Gastrocnemius medialis (tissue), 4 donors: ENCODE results near the gene ESPN.

Source experiments
- POLR2A ChIP-seq, 2 donors: fragments of 450-650 bp; IDR thresholded peaks; one replicate each; pipeline ENCODE4 v1.6.1; 2017; ENCODE audit warnings: antibody characterized with exemption in 2 of 2, mild to moderate bottlenecking in 2 of 2, moderate library complexity in 2 of 2
- TF ChIP-seq, protein P1 (sequence below), 5 experiments: fragments of 450-650 bp in 3 of 5; fragments of 200-600 bp in 2 of 5; sonication (generic) in 2 of 5; IDR thresholded peaks in 4 of 5; conservative IDR thresholded peaks in 1 of 5; 1 replicate in 4 of 5; 2 replicates in 1 of 5; pipeline ENCODE4 v1.5.1; 2016 to 2019; ENCODE audit warnings: antibody characterized with exemption in 5 of 5, mild to moderate bottlenecking in 3 of 5, moderate library complexity in 3 of 5

DNA sequence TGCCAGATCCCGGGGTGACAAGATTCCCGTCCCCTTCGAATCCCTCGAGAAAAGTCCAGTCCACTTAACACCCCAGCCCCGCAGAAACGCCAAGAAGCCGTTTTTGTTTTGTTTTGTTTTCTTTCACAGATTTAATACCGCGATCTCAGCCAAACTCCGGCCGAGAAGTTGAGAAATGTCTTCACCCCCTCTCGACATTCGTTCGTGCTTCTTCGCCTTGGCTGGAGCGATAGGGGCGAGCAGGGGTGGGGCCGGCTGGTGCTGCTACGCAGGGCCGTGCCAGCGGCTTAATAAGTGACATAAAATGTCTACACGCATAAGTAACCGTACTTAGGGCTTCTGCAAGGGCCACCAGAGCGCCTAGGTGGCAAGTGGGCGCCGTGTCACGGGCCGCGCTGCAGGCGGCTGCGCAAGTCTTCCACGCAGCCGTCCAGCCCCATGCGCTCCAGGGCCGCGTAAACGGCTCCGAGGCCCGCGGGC lies 36.5 kb downstream of the ESPN start:
- TF ChIP-seq, protein P1, sequence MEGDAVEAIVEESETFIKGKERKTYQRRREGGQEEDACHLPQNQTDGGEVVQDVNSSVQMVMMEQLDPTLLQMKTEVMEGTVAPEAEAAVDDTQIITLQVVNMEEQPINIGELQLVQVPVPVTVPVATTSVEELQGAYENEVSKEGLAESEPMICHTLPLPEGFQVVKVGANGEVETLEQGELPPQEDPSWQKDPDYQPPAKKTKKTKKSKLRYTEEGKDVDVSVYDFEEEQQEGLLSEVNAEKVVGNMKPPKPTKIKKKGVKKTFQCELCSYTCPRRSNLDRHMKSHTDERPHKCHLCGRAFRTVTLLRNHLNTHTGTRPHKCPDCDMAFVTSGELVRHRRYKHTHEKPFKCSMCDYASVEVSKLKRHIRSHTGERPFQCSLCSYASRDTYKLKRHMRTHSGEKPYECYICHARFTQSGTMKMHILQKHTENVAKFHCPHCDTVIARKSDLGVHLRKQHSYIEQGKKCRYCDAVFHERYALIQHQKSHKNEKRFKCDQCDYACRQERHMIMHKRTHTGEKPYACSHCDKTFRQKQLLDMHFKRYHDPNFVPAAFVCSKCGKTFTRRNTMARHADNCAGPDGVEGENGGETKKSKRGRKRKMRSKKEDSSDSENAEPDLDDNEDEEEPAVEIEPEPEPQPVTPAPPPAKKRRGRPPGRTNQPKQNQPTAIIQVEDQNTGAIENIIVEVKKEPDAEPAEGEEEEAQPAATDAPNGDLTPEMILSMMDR (IDR thresholded peaks at IDR 0.05 in 4 of 5, conservative IDR thresholded peaks at IDR 0.05 in 1 of 5) = no peak
- no peak for TF ChIP-seq POLR2A (IDR thresholded peaks at IDR 0.05)
